ENCODE results near the gene KCTD1.

- TF ChIP-seq POLR2A (IDR thresholded peaks at IDR 0.05) = no peak
- TF ChIP-seq CTCF (IDR thresholded peaks at IDR 0.05) = no peak
- no peak for TF ChIP-seq EP300 (IDR thresholded peaks at IDR 0.05)
Observed at GRCh38 chr18:26415631-26416030, 132.7 kb downstream of the KCTD1 start.
